SK-N-MC (cell line): ENCODE data around the gene GNE.

Experiments used
- EZH2 ChIP-seq: fragments of 200-600 bp; sonication (generic); IDR thresholded peaks from one replicate; pipeline ENCODE4 v1.6.1; 2017; ENCODE audit warnings: antibody characterized with exemption
- FOXP2 ChIP-seq: optimal IDR thresholded peaks from 2 replicates; pipeline ENCODE3; 2011; ENCODE audit warnings: mild to moderate bottlenecking, moderate library complexity; ENCODE audit not compliant: insufficient read depth; ENCODE audit errors: extremely low read length, control extremely low read depth
- POLR2AphosphoS5 ChIP-seq: IDR thresholded peaks from 2 replicates; pipeline ENCODE4 v1.6.1; 2012; ENCODE audit warnings: mild to moderate bottlenecking, low read depth, low read length, borderline replicate concordance

- TF ChIP-seq POLR2AphosphoS5 (no peak), EZH2 (no peak), FOXP2 (no peak)
These were observed 35.8 kb downstream of the GNE start for GRCh38 chr9:36222449-36222848.
